ENCODE data around the gene KLHDC1.
"Not testable (repeated sequence)": the region's sequence is repeated elsewhere in the genome, so short reads cannot be mapped to it uniquely, and the experiment has no call there.

KLHDC1 gene

GRCh38 chr14:49727171-49727570 is 34.3 kb downstream of the KLHDC1 start:
- no peak for DNase-seq

- DNase-seq = no peak
Measured at GRCh38 chr14:49732896-49733295, 40.0 kb downstream of the KLHDC1 start.

- no peak for DNase-seq
Measured at GRCh38 chr14:49733836-49734235, 40.9 kb downstream of the KLHDC1 start.

- not testable (repeated sequence) for DNase-seq
Measured at GRCh38 chr14:49735669-49736068, 42.7 kb downstream of the KLHDC1 start.

GRCh38 chr14:49745191-49745590 is 52.3 kb downstream of the KLHDC1 start:
- DNase-seq = no peak

- DNase-seq = not testable (repeated sequence)
Measured at GRCh38 chr14:49746476-49746875, 53.6 kb downstream of the KLHDC1 start.

- DNase-seq = no peak
Measured at GRCh38 chr14:49754570-49755097, 61.7 kb downstream of the KLHDC1 start.

GRCh38 chr14:49755378-49755777 is 62.5 kb downstream of the KLHDC1 start:
- no peak for DNase-seq

- no peak for DNase-seq
Measured at GRCh38 chr14:49761839-49762551, 69.1 kb downstream of the KLHDC1 start.

GRCh38 chr14:49766839-49767238 is 73.9 kb downstream of the KLHDC1 start:
- no peak for DNase-seq

GRCh38 chr14:49767270-49767570 is 74.3 kb downstream of the KLHDC1 start:
- no peak for DNase-seq

GRCh38 chr14:49767571-49768300 is 74.8 kb downstream of the KLHDC1 start, which contains the start of gene KLHDC2:
Gene KLHDC2 (plus strand): TSS chr14:49768153. CDS start chr14:49768469, 316 bp downstream.
- DNase-seq = peak; percentile 88

GRCh38 chr14:49768301-49769121 is 75.6 kb downstream of the KLHDC1 start:
- DNase-seq = peak; percentile 63

- no peak for DNase-seq
Measured at GRCh38 chr14:49769171-49769570, 76.3 kb downstream of the KLHDC1 start.

GRCh38 chr14:49769581-49770211 is 76.8 kb downstream of the KLHDC1 start:
- DNase-seq = no peak

GRCh38 chr14:49770212-49770817 is 77.4 kb downstream of the KLHDC1 start:
- no peak for DNase-seq

GRCh38 chr14:49771691-49772090 is 78.8 kb downstream of the KLHDC1 start:
- DNase-seq = not testable (repeated sequence)

- no peak for DNase-seq
Measured at GRCh38 chr14:49774106-49774505, 81.2 kb downstream of the KLHDC1 start.

GRCh38 chr14:49778421-49778820 is 85.5 kb downstream of the KLHDC1 start:
- no peak for DNase-seq

GRCh38 chr14:49781040-49781439 is 88.1 kb downstream of the KLHDC1 start:
- DNase-seq = not testable (repeated sequence)

GRCh38 chr14:49783394-49784014 is 90.6 kb downstream of the KLHDC1 start:
- no peak for DNase-seq

- no peak for DNase-seq
Measured at GRCh38 chr14:49786315-49786714, 93.4 kb downstream of the KLHDC1 start.

All from CD4-positive, alpha-beta T cell treated with Interferon gamma for 1 hour (primary cell).